Mesenchymal stem cell (in vitro differentiated cells and primary cell): ENCODE data around the gene RPA3.

Experiments
- DNase-seq: peaks from one replicate; pipeline ENCODE4 v3.0.0-alpha.2; 2013
- H2AFZ ChIP-seq: one replicate; pipeline ENCODE4 v1.6.1; 2013; ENCODE audit warnings: low read depth, mild to moderate bottlenecking, control low read depth, inconsistent platforms, low read length, moderate library complexity
- H2AK5ac ChIP-seq: 2 replicates; pipeline ENCODE4 v1.6.1; 2013; ENCODE audit warnings: low read length, moderate library complexity, mild to moderate bottlenecking, inconsistent platforms; ENCODE audit not compliant: severe bottlenecking
- H2BK120ac ChIP-seq: one replicate; pipeline ENCODE4 v1.6.1; 2013; ENCODE audit warnings: low read depth, mild to moderate bottlenecking, inconsistent platforms, low read length, moderate library complexity
- H2BK12ac ChIP-seq, 2 experiments: one replicate each; pipeline ENCODE4 v1.6.1; 2013; ENCODE audit warnings: inconsistent platforms in 2 of 2, low read length in 2 of 2, mild to moderate bottlenecking in 2 of 2, moderate library complexity in 2 of 2, control low read depth in 1 of 2
- H2BK15ac ChIP-seq: one replicate; pipeline ENCODE4 v1.6.1; 2013; ENCODE audit warnings: mild to moderate bottlenecking, low read depth, inconsistent platforms; ENCODE audit not compliant: poor library complexity, severe bottlenecking
- H2BK5ac ChIP-seq: 2 replicates; pipeline ENCODE4 v1.6.1; 2013; ENCODE audit warnings: low read depth, mild to moderate bottlenecking, low read length, control low read depth, inconsistent platforms; ENCODE audit not compliant: poor library complexity, severe bottlenecking
- H3K14ac ChIP-seq, 2 experiments: one replicate each; pipeline ENCODE4 v1.6.1; 2013; ENCODE audit warnings: inconsistent platforms in 2 of 2, low read length in 2 of 2, control low read depth in 1 of 2, mild to moderate bottlenecking in 1 of 2, moderate library complexity in 1 of 2
- H3K18ac ChIP-seq, 2 experiments: one replicate each; pipeline ENCODE4 v1.6.1; 2013; ENCODE audit warnings: inconsistent platforms in 2 of 2, low read length in 2 of 2, control low read depth in 1 of 2, low read depth in 1 of 2, mild to moderate bottlenecking in 1 of 2
- H3K23ac ChIP-seq, 2 experiments: one replicate each; pipeline ENCODE4 v1.6.1; 2013; ENCODE audit warnings: inconsistent platforms in 2 of 2, low read length in 2 of 2, mild to moderate bottlenecking in 2 of 2, moderate library complexity in 2 of 2, control low read depth in 1 of 2
- H3K27ac ChIP-seq: 2 replicates; pipeline ENCODE4 v1.5.1; 2013; ENCODE audit warnings: mild to moderate bottlenecking, moderate library complexity, low read length, control low read depth, inconsistent platforms; ENCODE audit not compliant: poor library complexity, severe bottlenecking
- H3K27me3 ChIP-seq, 2 experiments: 2 replicates each; pipeline versions ENCODE4 v1.6.1 to v1.7.0; 2013; ENCODE audit warnings: low read length in 2 of 2, mild to moderate bottlenecking in 2 of 2, moderate library complexity in 2 of 2, control low read depth in 1 of 2, inconsistent platforms in 1 of 2; ENCODE audit not compliant: control insufficient read depth in 1 of 2, insufficient read depth in 1 of 2
- H3K36me3 ChIP-seq, 2 experiments: 2 replicates each; pipeline versions ENCODE4 v1.6.1 to v1.7.0; 2013; ENCODE audit warnings: low read length in 2 of 2, control low read depth in 1 of 2, inconsistent platforms in 1 of 2, low read depth in 1 of 2, mild to moderate bottlenecking in 1 of 2; ENCODE audit not compliant: insufficient read depth in 2 of 2, control insufficient read depth in 1 of 2
- H3K4ac ChIP-seq, 2 experiments: one replicate each; pipeline ENCODE4 v1.6.1; 2013; ENCODE audit warnings: inconsistent platforms in 2 of 2, low read length in 2 of 2, mild to moderate bottlenecking in 2 of 2, moderate library complexity in 2 of 2, control low read depth in 1 of 2, low read depth in 1 of 2
- H3K4me1 ChIP-seq: 2 replicates; pipeline ENCODE4 v1.6.1; 2013; ENCODE audit warnings: low read depth, low read length, control low read depth; ENCODE audit not compliant: control insufficient read depth, insufficient read depth
- H3K4me2 ChIP-seq: 2 replicates; pipeline ENCODE4 v1.6.1; 2013; ENCODE audit warnings: low read length, mild to moderate bottlenecking, inconsistent platforms; ENCODE audit not compliant: poor library complexity, severe bottlenecking
- H3K4me3 ChIP-seq, 2 experiments: 2 replicates each; pipeline versions ENCODE4 v1.5.1 to v1.7.0; 2013; ENCODE audit warnings: low read length in 2 of 2, mild to moderate bottlenecking in 2 of 2, control low read depth in 1 of 2, low read depth in 1 of 2; ENCODE audit not compliant: insufficient read depth in 1 of 2
- H3K79me1 ChIP-seq: replicated peaks from 2 replicates; pipeline ENCODE4 v1.6.1; 2013; ENCODE audit warnings: mild to moderate bottlenecking, control low read depth, low read length, inconsistent platforms; ENCODE audit not compliant: poor library complexity, severe bottlenecking
- H3K9ac ChIP-seq: 2 replicates; pipeline ENCODE4 v1.7.0; 2013; ENCODE audit warnings: mild to moderate bottlenecking, low read length, moderate library complexity
- H3K9me3 ChIP-seq: 2 replicates; pipeline ENCODE4 v1.7.0; 2013; ENCODE audit warnings: mild to moderate bottlenecking, low read length; ENCODE audit not compliant: control insufficient read depth
- H4K8ac ChIP-seq: one replicate; pipeline ENCODE4 v1.6.1; 2013; ENCODE audit warnings: inconsistent platforms, mild to moderate bottlenecking, low read length, moderate library complexity
- H4K91ac ChIP-seq: one replicate; pipeline ENCODE4 v1.6.1; 2013; ENCODE audit warnings: mild to moderate bottlenecking, low read length, inconsistent platforms
- WGBS: methylation state at CpG from one replicate; pipeline ENCODE4 v1.1.7; 2013; ENCODE audit warnings: mixed read lengths; 5-methylcytosine and 5-hydroxymethylcytosine counted together

RPA3 gene

DNA sequence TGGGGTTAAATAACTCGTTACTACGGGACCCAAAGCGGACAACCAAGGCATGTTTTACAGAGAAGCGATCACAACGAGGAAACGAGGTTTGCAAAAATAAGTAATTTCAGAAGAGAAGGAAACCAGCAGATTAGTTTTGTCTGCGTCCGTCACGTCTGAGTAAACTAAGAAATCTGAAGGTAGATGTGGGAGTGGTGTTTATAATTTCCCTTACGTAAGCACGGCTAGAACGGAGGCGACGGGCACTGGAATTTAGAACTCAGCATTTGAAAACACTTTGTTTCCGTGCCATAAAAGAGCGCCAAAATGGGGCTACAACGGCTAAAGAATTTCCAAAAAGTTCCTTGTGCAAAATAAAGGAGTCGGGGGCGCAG lies 78.6 kb downstream of the RPA3 start:
- Histone ChIP-seq H3K18ac (no peak overlapping the region), H3K36me3 (peaks cover 0 to 17% of the 10 kb centered on the region in 2 experiments), H2BK12ac (no peak overlapping the region), H2BK15ac (no peak overlapping the region), H3K79me1 (peaks cover 15% of the 10 kb centered on the region), H3K14ac (no peak overlapping the region), H3K9ac (peak overlapping the region; percentile 92), H3K23ac (no peak overlapping the region), H3K4me2 (peak overlapping the region; percentile 89), H2AFZ (peak overlapping the region; percentile 91), H3K4me3 (peak overlapping the region; percentile 93 to 95), H4K91ac (no peak overlapping the region), H3K27me3 (no peaks in the 10 kb centered on the region), H2AK5ac (no peak overlapping the region), H3K9me3 (no peaks in the 10 kb centered on the region), H3K4ac (peak overlapping the region in 1 of 2 experiments; percentile 56), H3K4me1 (peaks cover 5% of the 10 kb centered on the region), H2BK5ac (no peak overlapping the region), H2BK120ac (no peak overlapping the region), H4K8ac (peak overlapping the region; percentile 4), H3K27ac (no peak overlapping the region)
- WGBS = under 1% methylated on average over 19 of the region's 19 CpGs
- DNase-seq = peak; percentile 37

DNA sequence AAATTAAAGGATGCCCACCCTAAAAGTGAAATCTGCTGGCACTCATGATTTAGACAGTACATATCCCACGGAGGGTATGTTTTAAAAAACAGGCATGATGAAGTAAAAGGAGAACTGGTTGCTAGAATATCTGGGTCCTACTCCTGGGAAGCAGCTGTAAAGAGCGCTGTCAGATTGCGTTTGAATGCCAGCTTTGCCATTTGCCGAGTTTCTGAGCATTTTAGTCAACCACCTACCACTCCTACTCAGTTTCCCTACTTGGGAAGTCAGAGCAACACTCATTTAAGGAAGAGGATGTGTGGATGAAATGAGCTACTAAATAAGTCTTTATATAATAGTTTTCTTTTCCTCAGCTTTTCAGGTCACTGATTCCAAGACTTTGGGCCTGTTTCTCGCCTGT lies 79.0 kb downstream of the RPA3 start:
- no peak overlapping the region for H4K8ac ChIP-seq
- H3K4me3 ChIP-seq = peak overlapping the region; percentile 93 to 95
- DNase-seq = no peak
- H2BK12ac ChIP-seq = no peak overlapping the region
- no peaks in the 10 kb centered on the region for H3K9me3 ChIP-seq
- no peak overlapping the region for H3K18ac ChIP-seq
- no peak overlapping the region for H4K91ac ChIP-seq
- H3K9ac ChIP-seq = peak overlapping the region; percentile 92
- no peak overlapping the region for H2BK120ac ChIP-seq
- H3K36me3 ChIP-seq = peaks cover 0 to 17% of the 10 kb centered on the region in 2 experiments
- no peak overlapping the region for H3K4ac ChIP-seq
- WGBS = 42% methylated on average over 5 of the region's 5 CpGs
- peak overlapping the region; percentile 89 for H3K4me2 ChIP-seq
- no peak overlapping the region for H2BK15ac ChIP-seq
- no peak overlapping the region for H2AFZ ChIP-seq
- peaks cover 5% of the 10 kb centered on the region for H3K4me1 ChIP-seq
- no peak overlapping the region for H3K23ac ChIP-seq
- peaks cover 15% of the 10 kb centered on the region for H3K79me1 ChIP-seq
- H3K27ac ChIP-seq = no peak overlapping the region
- H3K27me3 ChIP-seq = no peaks in the 10 kb centered on the region
- no peak overlapping the region for H3K14ac ChIP-seq
- no peak overlapping the region for H2AK5ac ChIP-seq
- no peak overlapping the region for H2BK5ac ChIP-seq

DNA sequence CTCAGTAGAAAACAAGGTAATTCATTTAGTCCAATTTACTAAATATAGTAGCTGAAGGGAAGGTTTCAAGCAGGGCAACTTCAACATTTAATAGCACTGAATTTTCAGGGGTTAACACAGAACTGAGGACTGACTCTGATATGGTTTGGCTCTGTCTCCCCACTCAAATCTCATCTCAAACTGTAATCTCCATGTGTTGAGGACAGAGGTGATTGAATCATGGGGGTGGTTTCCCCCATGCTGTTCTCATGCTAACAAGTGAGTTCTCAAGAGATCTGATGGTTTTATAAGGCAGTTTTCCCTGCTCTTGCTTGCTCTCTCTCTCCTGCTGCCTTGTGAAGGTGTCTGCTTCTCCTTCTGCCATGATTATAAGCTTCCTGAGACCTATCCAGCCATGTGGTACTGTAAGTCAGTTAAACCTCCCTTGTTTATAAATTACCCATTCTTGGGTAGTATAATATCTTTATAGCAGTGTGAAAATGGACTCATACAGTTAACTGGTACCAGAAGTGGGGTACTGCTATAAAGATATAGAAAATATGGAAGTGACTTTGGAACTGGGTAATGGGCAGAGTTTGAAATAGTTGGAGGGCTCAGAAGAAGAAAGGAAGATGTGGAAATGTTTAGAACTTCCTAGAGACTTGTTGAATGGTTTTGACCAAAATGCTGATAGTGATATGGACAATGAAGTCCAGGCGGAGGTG lies 87.6 kb downstream of the RPA3 start:
- Histone ChIP-seq H2BK5ac (no peak overlapping the region), H3K18ac (no peak overlapping the region), H3K79me1 (no peaks in the 10 kb centered on the region), H2BK15ac (no peak overlapping the region), H2BK12ac (no peak overlapping the region), H4K91ac (no peak overlapping the region), H3K9ac (no peak overlapping the region), H3K4ac (no peak overlapping the region), H3K4me3 (no peak overlapping the region), H3K23ac (no peak overlapping the region), H3K14ac (no peak overlapping the region), H3K27me3 (no peaks in the 10 kb centered on the region), H3K36me3 (no peaks in the 10 kb centered on the region), H2BK120ac (no peak overlapping the region), H3K27ac (no peak overlapping the region), H4K8ac (no peak overlapping the region), H3K9me3 (peaks cover 8% of the 10 kb centered on the region), H3K4me1 (no peaks in the 10 kb centered on the region), H3K4me2 (no peak overlapping the region), H2AK5ac (no peak overlapping the region), H2AFZ (no peak overlapping the region)
- WGBS = 98% methylated on average over 1 of the region's 1 CpG
- no peak for DNase-seq

DNA sequence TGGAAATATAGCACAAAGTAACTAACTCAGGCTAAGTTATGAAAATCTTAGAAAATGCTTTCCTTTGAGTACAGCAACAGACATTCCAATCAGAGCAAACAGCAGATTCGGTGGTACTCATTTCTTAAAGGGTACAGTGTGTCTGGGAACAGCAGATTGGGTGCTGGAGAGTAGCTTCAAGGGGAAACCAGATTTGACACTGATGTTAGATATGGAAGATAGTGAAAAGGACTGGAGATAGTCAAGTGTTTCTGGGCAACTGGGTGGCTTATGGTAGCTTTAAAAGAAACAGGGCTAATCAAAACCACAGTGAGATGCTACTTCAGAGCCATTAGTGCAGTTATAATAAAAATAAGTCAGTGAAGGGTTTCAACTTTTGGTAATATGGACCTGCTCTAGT lies 89.9 kb downstream of the RPA3 start:
- Histone ChIP-seq H2AK5ac (no peak overlapping the region), H2BK5ac (peak overlapping the region; percentile 44), H3K4me3 (no peak overlapping the region), H3K9ac (no peak overlapping the region), H2BK12ac (no peak overlapping the region), H3K4ac (no peak overlapping the region), H3K79me1 (no peaks in the 10 kb centered on the region), H3K4me1 (no peaks in the 10 kb centered on the region), H3K9me3 (peaks cover 8% of the 10 kb centered on the region), H2BK120ac (no peak overlapping the region), H3K23ac (no peak overlapping the region), H3K27me3 (no peaks in the 10 kb centered on the region), H3K18ac (no peak overlapping the region), H4K91ac (no peak overlapping the region), H3K36me3 (no peaks in the 10 kb centered on the region), H3K27ac (no peak overlapping the region), H2AFZ (no peak overlapping the region), H4K8ac (no peak overlapping the region), H3K4me2 (no peak overlapping the region), H2BK15ac (no peak overlapping the region), H3K14ac (no peak overlapping the region)
- 86% methylated on average over 1 of the region's 1 CpG for WGBS
- no peak for DNase-seq
